H1 (cell line): ENCODE data around the gene DRD2. TPM values are rescaled to one million over a fixed set of nuclear protein-coding genes. Genes with fewer than 3 reads are reported as not detected.
A peak's percentile ranks its signal among the peaks of the same experiment; 100 is the strongest.

ENCODE experiments used
- CTCF ChIA-PET: fragments of 300-600 bp; sonication (Branson Sonifier 250); formaldehyde crosslinking; loops from one replicate; lab custom pipeline; 2021; ENCODE audit not compliant: partially characterized antibody; lab: Charles Lee
- POLR2A ChIA-PET: fragments of 300-600 bp; sonication (Branson Sonifier 250); formaldehyde crosslinking; loops from one replicate; lab custom pipeline; 2021; ENCODE audit warnings: inconsistent platforms; ENCODE audit not compliant: partially characterized antibody; lab: Charles Lee
- DNase-seq, 2 experiments: peaks; one replicate each; pipeline versions ENCODE4 v3.0.0 to v3.0.0-alpha.2; 2010 to 2022; ENCODE audit warnings: low spot score in 2 of 2, low read depth in 1 of 2, mixed read lengths in 1 of 2
- FAIRE-seq: peaks from 2 replicates; lab custom pipeline; 2011; peaks lifted over from hg19 to GRCh38; lab: Jason Lieb, UNC
- H2AFZ ChIP-seq: 2 replicates; pipeline ENCODE4 v1.8.1; 2012; ENCODE audit warnings: low read length, inconsistent platforms
- H2AK5ac ChIP-seq: 2 replicates; pipeline ENCODE4 v1.6.1; 2013; ENCODE audit warnings: low read depth, low read length
- H2BK120ac ChIP-seq: replicated peaks from 2 replicates; pipeline ENCODE3; 2013; ENCODE audit warnings: low read depth, low read length, inconsistent platforms
- H2BK12ac ChIP-seq: 2 replicates; pipeline ENCODE4 v1.6.1; 2013; ENCODE audit warnings: low read depth, low read length
- H2BK15ac ChIP-seq: 2 replicates; pipeline ENCODE4 v1.6.1; 2013; ENCODE audit warnings: low read length
- H2BK20ac ChIP-seq: 2 replicates; pipeline ENCODE4 v1.6.1; 2013; ENCODE audit warnings: low read length
- H2BK5ac ChIP-seq: 2 replicates; pipeline ENCODE4 v1.6.1; 2013; ENCODE audit warnings: low read depth, low read length
- H3K14ac ChIP-seq: 2 replicates; pipeline ENCODE4 v1.6.1; 2013; ENCODE audit warnings: inconsistent platforms; ENCODE audit not compliant: insufficient read length
- H3K18ac ChIP-seq: 2 replicates; pipeline ENCODE4 v1.6.1; 2013; ENCODE audit warnings: low read length; ENCODE audit errors: extremely low read depth
- H3K23ac ChIP-seq: 2 replicates; pipeline ENCODE4 v1.6.1; 2013; ENCODE audit warnings: inconsistent platforms; ENCODE audit not compliant: insufficient read length
- H3K23me2 ChIP-seq: 2 replicates; pipeline ENCODE4 v1.6.1; 2013; ENCODE audit warnings: low read depth, low read length
- H3K27ac ChIP-seq: 2 replicates; pipeline ENCODE4 v1.6.1; 2011; ENCODE audit warnings: low read depth, low read length, inconsistent platforms
- H3K27me3 ChIP-seq, 4 experiments: replicated peaks in 1 of 4; 1 replicate in 1 of 4; 2 replicates in 3 of 4; pipeline versions ENCODE4 v1.6.1 to v1.8.1; 2011 to 2013; ENCODE audit warnings: low read length in 3 of 4, mild to moderate bottlenecking in 3 of 4, inconsistent platforms in 2 of 4, mixed read lengths in 2 of 4, moderate library complexity in 1 of 4; ENCODE audit not compliant: control insufficient read depth in 3 of 4, insufficient read depth in 3 of 4; ENCODE audit errors: extremely low read depth in 1 of 4
- H3K36me3 ChIP-seq, 4 experiments: 2 replicates each; pipeline versions ENCODE4 v1.6.1 to v1.8.1; 2011 to 2013; ENCODE audit warnings: mild to moderate bottlenecking in 4 of 4, low read length in 3 of 4, moderate library complexity in 2 of 4, control low read depth in 1 of 4, inconsistent platforms in 1 of 4; ENCODE audit not compliant: insufficient read depth in 4 of 4, control insufficient read depth in 2 of 4
- H3K4ac ChIP-seq: replicated peaks from 2 replicates; pipeline ENCODE3; 2013; ENCODE audit warnings: low read length, low read depth, mixed read lengths, inconsistent platforms; ENCODE audit not compliant: insufficient read length
- H3K4me1 ChIP-seq, 4 experiments: replicated peaks in 1 of 4; 1 replicate in 1 of 4; 2 replicates in 3 of 4; pipeline versions ENCODE4 v1.6.1 to v1.8.1; 2011 to 2013; ENCODE audit warnings: low read length in 3 of 4, inconsistent platforms in 2 of 4, mixed read lengths in 1 of 4; ENCODE audit not compliant: insufficient read depth in 4 of 4, control insufficient read depth in 3 of 4
- H3K4me2 ChIP-seq, 2 experiments: 2 replicates each; pipeline versions ENCODE4 v1.6.1 to v1.8.1; 2011 to 2013; ENCODE audit warnings: low read depth in 2 of 2, low read length in 2 of 2, control low read depth in 1 of 2, inconsistent platforms in 1 of 2, mild to moderate bottlenecking in 1 of 2; ENCODE audit not compliant: insufficient read depth in 1 of 2
- H3K4me3 ChIP-seq, 4 experiments: fragments of 200-600, 300-600 bp in 1 of 4; sonication (generic), shearing (Covaris generic), sonication (Bioruptor Twin) in 1 of 4; 2 replicates each; pipeline versions ENCODE4 v1.5.1 to v1.8.1; 2011 to 2016; ENCODE audit warnings: low read length in 4 of 4, low read depth in 3 of 4, control low read depth in 2 of 4, inconsistent platforms in 2 of 4, mild to moderate bottlenecking in 2 of 4, mixed read lengths in 1 of 4, moderate library complexity in 1 of 4; ENCODE audit not compliant: insufficient read depth in 2 of 4; ENCODE audit errors: extremely low read depth in 1 of 4
- H3K56ac ChIP-seq: replicated peaks from 2 replicates; pipeline ENCODE3; 2013; ENCODE audit warnings: low read depth, mild to moderate bottlenecking, mixed read lengths, low read length, inconsistent platforms; ENCODE audit not compliant: insufficient read length
- H3K79me1 ChIP-seq: 2 replicates; pipeline ENCODE4 v1.6.1; 2013; ENCODE audit warnings: low read depth, low read length, control low read depth
- H3K79me2 ChIP-seq, 2 experiments: 2 replicates each; pipeline versions ENCODE4 v1.6.1 to v1.8.1; 2012 to 2013; ENCODE audit warnings: low read length in 2 of 2, mild to moderate bottlenecking in 2 of 2, inconsistent platforms in 1 of 2; ENCODE audit not compliant: insufficient read depth in 2 of 2, control insufficient read depth in 1 of 2
- H3K9ac ChIP-seq, 4 experiments: replicated peaks in 1 of 4; 1 replicate in 1 of 4; 2 replicates in 3 of 4; pipeline versions ENCODE4 v1.6.1 to v1.8.1; 2011 to 2013; ENCODE audit warnings: low read depth in 3 of 4, low read length in 3 of 4, control low read depth in 2 of 4, mild to moderate bottlenecking in 2 of 4, moderate library complexity in 2 of 4, inconsistent platforms in 1 of 4; ENCODE audit errors: extremely low read depth in 1 of 4
- H3K9me3 ChIP-seq, 2 experiments: 2 replicates each; pipeline versions ENCODE4 v1.6.1 to v1.8.1; 2012 to 2013; ENCODE audit warnings: mild to moderate bottlenecking in 2 of 2, moderate library complexity in 2 of 2, control low read depth in 1 of 2, inconsistent platforms in 1 of 2, low read depth in 1 of 2, low read length in 1 of 2, mixed read lengths in 1 of 2; ENCODE audit not compliant: insufficient read depth in 2 of 2
- H4K20me1 ChIP-seq, 2 experiments: replicated peaks in 1 of 2; 2 replicates each; pipeline versions ENCODE3 to v1.8.1; 2011 to 2013; ENCODE audit warnings: inconsistent platforms in 2 of 2, low read length in 2 of 2, mild to moderate bottlenecking in 1 of 2; ENCODE audit not compliant: insufficient read depth in 2 of 2, control insufficient read depth in 1 of 2
- H4K5ac ChIP-seq: 2 replicates; pipeline ENCODE4 v1.6.1; 2013; ENCODE audit warnings: low read length, low read depth, mixed read lengths, inconsistent platforms; ENCODE audit not compliant: insufficient read length
- H4K8ac ChIP-seq: 2 replicates; pipeline ENCODE4 v1.8.0; 2013; ENCODE audit warnings: mild to moderate bottlenecking, moderate library complexity, low read length, inconsistent platforms; ENCODE audit not compliant: insufficient read depth; ENCODE audit errors: extremely low read depth
- H4K91ac ChIP-seq: replicated peaks from 2 replicates; pipeline ENCODE3; 2013; ENCODE audit warnings: low read length, mixed read lengths, inconsistent platforms; ENCODE audit not compliant: insufficient read length
- BACH1 ChIP-seq: IDR thresholded peaks from 2 replicates; pipeline ENCODE4 v1.6.1; 2012; ENCODE audit warnings: low read length, improper control_type of control experiment
- HDAC2 ChIP-seq, 2 experiments: fragments of 300-600 bp in 1 of 2; sonication (generic) in 1 of 2; IDR thresholded peaks; 2 replicates each; pipeline ENCODE4 v1.6.1; 2011 to 2012; ENCODE audit warnings: low read depth in 2 of 2, low read length in 2 of 2, mild to moderate bottlenecking in 2 of 2, moderate library complexity in 2 of 2, borderline replicate concordance in 1 of 2, inconsistent platforms in 1 of 2
- KDM5A ChIP-seq: fragments of 200-600 bp; IDR thresholded peaks from 2 replicates; pipeline ENCODE4 v1.7.1; 2012; ENCODE audit warnings: mild to moderate bottlenecking, low read length, inconsistent platforms, mixed read lengths
- NANOG ChIP-seq: IDR thresholded peaks from 2 replicates; pipeline ENCODE4 v1.6.1; 2011; ENCODE audit warnings: low read length, low read depth, mild to moderate bottlenecking, inconsistent platforms; ENCODE audit not compliant: insufficient read depth, poor library complexity, severe bottlenecking
- RAD21 ChIP-seq, 2 experiments: IDR thresholded peaks in 1 of 2; conservative IDR thresholded peaks in 1 of 2; 2 replicates each; pipeline ENCODE4 v1.6.1; 2011; ENCODE audit warnings: low read depth in 2 of 2, low read length in 2 of 2, improper control_type of control experiment in 1 of 2, inconsistent platforms in 1 of 2, mild to moderate bottlenecking in 1 of 2, moderate library complexity in 1 of 2
- RXRA ChIP-seq: IDR thresholded peaks from 2 replicates; pipeline ENCODE4 v1.6.1; 2011; ENCODE audit warnings: low read depth, mild to moderate bottlenecking, low read length, moderate library complexity; ENCODE audit not compliant: insufficient read depth
- SP1 ChIP-seq: IDR thresholded peaks from 2 replicates; pipeline ENCODE4 v1.6.1; 2011; ENCODE audit warnings: low read depth, low read length
- WGBS, 2 experiments: shearing (Covaris generic) in 1 of 2; methylation state at CpG; one replicate each; pipeline versions ENCODE4 v1.1.6 to v1.1.7; 2013 to 2015; ENCODE audit warnings: low lambda C conversion rate in 2 of 2, mixed read lengths in 2 of 2, inconsistent platforms in 1 of 2, low coverage in 1 of 2, missing lambda C conversion rate in 1 of 2; ENCODE audit not compliant: insufficient replicate concordance in 2 of 2, insufficient coverage in 1 of 2, insufficient read length in 1 of 2; ENCODE audit errors: extremely low coverage in 1 of 2, missing lambda C conversion rate in 1 of 2; 5-methylcytosine and 5-hydroxymethylcytosine counted together
- polyA plus RNA-seq, 7 experiments: library from polyadenylated mRNA; depleted of rRNA in 3 of 7; stranded (reverse) in 5 of 7; unstranded in 2 of 7; fragments of >200 nt in 5 of 7; fragments of 200-250 nt in 2 of 7; gene quantifications; 1 replicate in 5 of 7; 2 replicates in 1 of 7; 4 replicates in 1 of 7; pipeline versions ENCODE4 v1.2.1 to v1.2.3, GENCODE V29; 2011 to 2013; ENCODE audit warnings: missing spikeins in 2 of 7, mixed read lengths in 2 of 7
- total RNA-seq: library from RNA; stranded (reverse); fragmentation: NEBNext Ultra II Directional; extraction: Animal tissue kit (Norgen Biotek cat#: 25700); gene quantifications from 2 replicates; pipeline ENCODE4 v1.2.1, GENCODE V29; 2021

The DRD2 gene
- total and polyA plus RNA-seq, 2 of the 8 experiments (the other 6 are each of a cell fraction or from before 2014, with no cell fraction given), result 0.26 to 0.41 TPM

- TF ChIP-seq NANOG (no peak), BACH1 (no peak), RXRA (no peak), RAD21 (IDR thresholded peaks at IDR 0.05 in 1 of 2, conservative IDR thresholded peaks at IDR 0.05 in 1 of 2; ENCODE audit: low read depth in 2 of 2, low read length in 2 of 2) (0 out of 4 replicates have a peak, but pooled peaks of 1 of the 2 experiments have one; percentile 7), HDAC2 (IDR thresholded peaks at IDR 0.05; ENCODE audit: borderline replicate concordance in 1 of 2, low read depth in 2 of 2, low read length in 2 of 2) (peak in 1 of 2 experiments; percentile 56; a peak in 1 of 4 replicates), KDM5A (no peak), SP1 (no peak)
- H2AK5ac ChIP-seq, result no peak overlapping the region
- no peaks in the 10 kb centered on the region for H4K20me1 ChIP-seq
- WGBS, 2 experiments, result 31% methylated on average over 2 of the region's 2 CpGs; no CpG with 5 or more reads in 1 of the 2 experiments
- no peak overlapping the region for H3K18ac ChIP-seq
- H2BK20ac ChIP-seq, result no peak overlapping the region
- no peak overlapping the region for H2BK12ac ChIP-seq
- DNase-seq, result peak in 1 of 2 experiments; percentile 63
- H2BK5ac ChIP-seq, result no peak overlapping the region
- no peak overlapping the region for H3K23ac ChIP-seq
- H3K23me2 ChIP-seq, result no peaks in the 10 kb centered on the region
- no peak overlapping the region for H3K9ac ChIP-seq
- H3K56ac ChIP-seq, result no peak overlapping the region
- no peaks in the 10 kb centered on the region for H3K36me3 ChIP-seq
- H3K27ac ChIP-seq, result no peak overlapping the region
- no peak overlapping the region for H2BK120ac ChIP-seq
- H2BK15ac ChIP-seq, result no peak overlapping the region
- no peak overlapping the region for H3K4ac ChIP-seq
- no peak overlapping the region for H4K8ac ChIP-seq
- H3K27me3 ChIP-seq, result no peaks in the 10 kb centered on the region
- no peak overlapping the region for H3K4me3 ChIP-seq
- peak overlapping the region; percentile 36 for H4K91ac ChIP-seq
- no peak overlapping the region for H2AFZ ChIP-seq
- no peak for FAIRE-seq
- no peaks in the 10 kb centered on the region for H3K79me2 ChIP-seq
- no peak overlapping the region for H4K5ac ChIP-seq
- POLR2A ChIA-PET, result interaction anchor here (1.3 kb wide), 1 partner anchor 17 kb away, joined by 3 read pairs; the partner anchor contains the start of gene DRD2
- H3K14ac ChIP-seq, result no peak overlapping the region
- H3K9me3 ChIP-seq, result no peaks in the 10 kb centered on the region
- CTCF ChIA-PET, result interaction anchor here (0.6 to 2.3 kb wide), 16 partner anchors 9 to 709 kb away, joined by 3 to 12 read pairs (median 4); no protein-coding TSS in a partner anchor
- H3K4me2 ChIP-seq, result peak overlapping the region; percentile 33 to 41
- H3K4me1 ChIP-seq, result peaks cover 3 to 7% (median 5%) of the 10 kb centered on the region in 4 experiments; a peak in 4 of 7 replicates
- H3K79me1 ChIP-seq, result no peaks in the 10 kb centered on the region
These were observed 17.4 kb downstream of the DRD2 start for GRCh38 chr11:113457784-113458183.
